ENCODE measurements around the gene ECI2.

ECI2 gene

GRCh38 chr6:4088704-4089103 lies 46.7 kb downstream of the ECI2 start:
- WGBS, 2 donors (ENCODE audit: extremely low coverage in 2 of 2, insufficient read length in 2 of 2, insufficient replicate concordance in 1 of 2): no CpG with 5 or more reads among the region's 7 CpGs
- Histone ChIP-seq H3K36me3 (replicated peaks in 1 of 2; ENCODE audit: control insufficient read depth in 2 of 2, insufficient read depth in 2 of 2, low read length in 2 of 2) (no peaks in the 10 kb centered on the region), H3K27me3 (ENCODE audit: control insufficient read depth in 3 of 3, insufficient read depth in 3 of 3, low read depth in 1 of 3, low read length in 3 of 3) (peaks cover 0 to 3% (median 0%) of the 10 kb centered on the region in 3 experiments), H3K79me1 (ENCODE audit: low read depth, low read length) (no peaks in the 10 kb centered on the region), H3K23ac (ENCODE audit: low read depth, low read length, poor library complexity) (no peak overlapping the region), H3K9ac (ENCODE audit: low read depth, low read length, poor library complexity) (no peak overlapping the region), H2BK15ac (ENCODE audit: low read length) (no peak overlapping the region), H3K4me1 (ENCODE audit: control insufficient read depth in 2 of 2, insufficient read depth in 1 of 2, low read depth in 1 of 2, low read length in 2 of 2) (peaks cover 3 to 7% of the 10 kb centered on the region in 2 donors), H4K91ac (ENCODE audit: low read depth, low read length, poor library complexity) (no peak overlapping the region), H3K4ac (ENCODE audit: low read length) (no peak overlapping the region), H3K4me3 (ENCODE audit: low read length in 2 of 2) (peak overlapping the region in 1 of 2 donors; percentile 22), H2AFZ (ENCODE audit: low read length) (no peak overlapping the region), H3K27ac (replicated peaks; ENCODE audit: low read length) (no peak overlapping the region), H2BK12ac (ENCODE audit: low read length) (no peak overlapping the region), H2AK5ac (ENCODE audit: low read depth, low read length) (no peak overlapping the region), H2BK5ac (ENCODE audit: low read length) (no peak overlapping the region), H4K8ac (ENCODE audit: low read depth, low read length) (no peak overlapping the region), H3K14ac (ENCODE audit: low read length) (no peak overlapping the region), H3K18ac (ENCODE audit: low read length) (no peak overlapping the region), H3K4me2 (ENCODE audit: insufficient read depth, low read length, poor library complexity, severe bottlenecking) (no peak overlapping the region), H2BK120ac (ENCODE audit: low read depth, low read length) (no peak overlapping the region), H3K9me3 (replicated peaks in 1 of 2; ENCODE audit: control insufficient read depth in 2 of 2, insufficient read depth in 1 of 2, low read depth in 1 of 2, low read length in 2 of 2) (no peaks in the 10 kb centered on the region)
- no peak for DNase-seq (ENCODE audit: low spot score)

GRCh38 chr6:4085332-4085700 lies 50.1 kb downstream of the ECI2 start:
- no peak overlapping the region for H3K4me2 ChIP-seq (ENCODE audit: insufficient read depth, low read length, poor library complexity, severe bottlenecking)

GRCh38 chr6:4084444-4085331 lies 50.7 kb downstream of the ECI2 start:
- no peak overlapping the region for H3K4me2 ChIP-seq (ENCODE audit: insufficient read depth, low read length, poor library complexity, severe bottlenecking)
- no peak overlapping the region for H3K14ac ChIP-seq (ENCODE audit: low read length)
- no peak overlapping the region for H2BK5ac ChIP-seq (ENCODE audit: low read length)
- no peaks in the 10 kb centered on the region for H3K9me3 ChIP-seq (replicated peaks in 1 of 2; ENCODE audit: control insufficient read depth in 2 of 2, insufficient read depth in 1 of 2, low read depth in 1 of 2, low read length in 2 of 2)
- H2AFZ ChIP-seq (ENCODE audit: low read length): peak overlapping the region; percentile 6
- H3K27me3 ChIP-seq (ENCODE audit: control insufficient read depth in 3 of 3, insufficient read depth in 3 of 3, low read depth in 1 of 3, low read length in 3 of 3): peaks cover 0 to 22% (median 0%) of the 10 kb centered on the region in 3 experiments
- H2BK120ac ChIP-seq (ENCODE audit: low read depth, low read length): no peak overlapping the region
- H3K4ac ChIP-seq (ENCODE audit: low read length): no peak overlapping the region
- no peak overlapping the region for H3K9ac ChIP-seq (ENCODE audit: low read depth, low read length, poor library complexity)
- H2AK5ac ChIP-seq (ENCODE audit: low read depth, low read length): no peak overlapping the region
- H2BK12ac ChIP-seq (ENCODE audit: low read length): no peak overlapping the region
- H3K27ac ChIP-seq (replicated peaks; ENCODE audit: low read length): no peak overlapping the region
- H3K4me3 ChIP-seq (ENCODE audit: low read length in 2 of 2): no peak overlapping the region
- DNase-seq (ENCODE audit: low spot score): no peak
- H3K18ac ChIP-seq (ENCODE audit: low read length): no peak overlapping the region
- no CpG with 5 or more reads among the region's 9 CpGs for WGBS, 2 donors (ENCODE audit: extremely low coverage in 2 of 2, insufficient read length in 2 of 2, insufficient replicate concordance in 1 of 2)
- H2BK15ac ChIP-seq (ENCODE audit: low read length): no peak overlapping the region
- H4K91ac ChIP-seq (ENCODE audit: low read depth, low read length, poor library complexity): no peak overlapping the region
- H3K36me3 ChIP-seq (replicated peaks in 1 of 2; ENCODE audit: control insufficient read depth in 2 of 2, insufficient read depth in 2 of 2, low read length in 2 of 2): no peaks in the 10 kb centered on the region
- no peak overlapping the region for H4K8ac ChIP-seq (ENCODE audit: low read depth, low read length)
- H3K4me1 ChIP-seq (ENCODE audit: control insufficient read depth in 2 of 2, insufficient read depth in 1 of 2, low read depth in 1 of 2, low read length in 2 of 2): peaks cover 3 to 7% of the 10 kb centered on the region in 2 donors
- H3K23ac ChIP-seq (ENCODE audit: low read depth, low read length, poor library complexity): no peak overlapping the region
- no peaks in the 10 kb centered on the region for H3K79me1 ChIP-seq (ENCODE audit: low read depth, low read length)

More at GRCh38 chr6:4085332-4085700, 50.1 kb downstream of the ECI2 start:
- H3K9ac ChIP-seq (ENCODE audit: low read depth, low read length, poor library complexity): no peak overlapping the region
- H3K79me1 ChIP-seq (ENCODE audit: low read depth, low read length): no peaks in the 10 kb centered on the region
- no peak overlapping the region for H2BK15ac ChIP-seq (ENCODE audit: low read length)
- no peak overlapping the region for H2BK12ac ChIP-seq (ENCODE audit: low read length)
- H3K4me3 ChIP-seq (ENCODE audit: low read length in 2 of 2): no peak overlapping the region
- no peak overlapping the region for H2BK5ac ChIP-seq (ENCODE audit: low read length)
- peaks cover 0 to 19% (median 0%) of the 10 kb centered on the region in 3 experiments for H3K27me3 ChIP-seq (ENCODE audit: control insufficient read depth in 3 of 3, insufficient read depth in 3 of 3, low read depth in 1 of 3, low read length in 3 of 3)
- peaks cover 3 to 7% of the 10 kb centered on the region in 2 donors for H3K4me1 ChIP-seq (ENCODE audit: control insufficient read depth in 2 of 2, insufficient read depth in 1 of 2, low read depth in 1 of 2, low read length in 2 of 2)
- no peaks in the 10 kb centered on the region for H3K36me3 ChIP-seq (replicated peaks in 1 of 2; ENCODE audit: control insufficient read depth in 2 of 2, insufficient read depth in 2 of 2, low read length in 2 of 2)
- no peak overlapping the region for H3K4ac ChIP-seq (ENCODE audit: low read length)
- H3K18ac ChIP-seq (ENCODE audit: low read length): no peak overlapping the region
- no peak overlapping the region for H2AK5ac ChIP-seq (ENCODE audit: low read depth, low read length)
- no peak overlapping the region for H2BK120ac ChIP-seq (ENCODE audit: low read depth, low read length)
- no peak overlapping the region for H3K23ac ChIP-seq (ENCODE audit: low read depth, low read length, poor library complexity)
- DNase-seq (ENCODE audit: low spot score): no peak
- no peaks in the 10 kb centered on the region for H3K9me3 ChIP-seq (replicated peaks in 1 of 2; ENCODE audit: control insufficient read depth in 2 of 2, insufficient read depth in 1 of 2, low read depth in 1 of 2, low read length in 2 of 2)
- no peak overlapping the region for H3K14ac ChIP-seq (ENCODE audit: low read length)
- WGBS, 2 donors (ENCODE audit: extremely low coverage in 2 of 2, insufficient read length in 2 of 2, insufficient replicate concordance in 1 of 2): no CpG with 5 or more reads among the region's 1 CpG
- H2AFZ ChIP-seq (ENCODE audit: low read length): no peak overlapping the region
- H4K8ac ChIP-seq (ENCODE audit: low read depth, low read length): no peak overlapping the region
- no peak overlapping the region for H4K91ac ChIP-seq (ENCODE audit: low read depth, low read length, poor library complexity)
- H3K27ac ChIP-seq (replicated peaks; ENCODE audit: low read length): no peak overlapping the region

GRCh38 chr6:4078691-4079471 lies 56.5 kb downstream of the ECI2 start, which contains the start of gene FAM217A:
TSS of gene FAM217A (minus strand) at chr6:4079137. CDS start at chr6:4077414, 1,723 bp downstream.
- Histone ChIP-seq H3K4ac (ENCODE audit: low read length) (no peak within 1 kb of the TSS), H3K18ac (ENCODE audit: low read length) (peak within 1 kb of the TSS; percentile 59), H3K79me1 (ENCODE audit: low read depth, low read length) (no peaks in the 10 kb centered on the region), H4K8ac (ENCODE audit: low read depth, low read length) (peak within 1 kb of the TSS; percentile 17), H3K36me3 (replicated peaks in 1 of 2; ENCODE audit: control insufficient read depth in 2 of 2, insufficient read depth in 2 of 2, low read length in 2 of 2) (no peaks in the 10 kb centered on the region), H2BK12ac (ENCODE audit: low read length) (no peak within 1 kb of the TSS), H3K4me2 (ENCODE audit: insufficient read depth, low read length, poor library complexity, severe bottlenecking) (no peak within 1 kb of the TSS), H3K14ac (ENCODE audit: low read length) (no peak within 1 kb of the TSS), H3K9ac (ENCODE audit: low read depth, low read length, poor library complexity) (no peak within 1 kb of the TSS), H2AFZ (ENCODE audit: low read length) (no peak within 1 kb of the TSS), H2AK5ac (ENCODE audit: low read depth, low read length) (no peak within 1 kb of the TSS), H3K4me3 (ENCODE audit: low read length in 2 of 2) (no peak within 1 kb of the TSS), H3K27me3 (ENCODE audit: control insufficient read depth in 3 of 3, insufficient read depth in 3 of 3, low read depth in 1 of 3, low read length in 3 of 3) (peaks cover 0 to 19% (median 3%) of the 10 kb centered on the region in 3 experiments), H3K23ac (ENCODE audit: low read depth, low read length, poor library complexity) (no peak within 1 kb of the TSS), H2BK5ac (ENCODE audit: low read length) (no peak within 1 kb of the TSS), H3K9me3 (replicated peaks in 1 of 2; ENCODE audit: control insufficient read depth in 2 of 2, insufficient read depth in 1 of 2, low read depth in 1 of 2, low read length in 2 of 2) (peaks cover 0 to 2% of the 10 kb centered on the region in 2 donors), H3K4me1 (ENCODE audit: control insufficient read depth in 2 of 2, insufficient read depth in 1 of 2, low read depth in 1 of 2, low read length in 2 of 2) (no peaks in the 10 kb centered on the region), H3K27ac (replicated peaks; ENCODE audit: low read length) (no peak within 1 kb of the TSS), H2BK120ac (ENCODE audit: low read depth, low read length) (no peak within 1 kb of the TSS), H2BK15ac (ENCODE audit: low read length) (no peak within 1 kb of the TSS), H4K91ac (ENCODE audit: low read depth, low read length, poor library complexity) (no peak within 1 kb of the TSS)
- WGBS, 2 donors (ENCODE audit: extremely low coverage in 2 of 2, insufficient read length in 2 of 2, insufficient replicate concordance in 1 of 2): no CpG with 5 or more reads among the region's 91 CpGs
- DNase-seq (ENCODE audit: low spot score): no peak
